ENCODE measurements around the gene HELZ2. TPM values are rescaled to one million over a fixed set of nuclear protein-coding genes. Genes with fewer than 3 reads are reported as not detected.

HELZ2 gene
- total RNA-seq, 2 experiments from 2014 or later, result 6.5 to 8.3 TPM

GRCh38 chr20:63580796-63581461 is 6.9 kb upstream of the HELZ2 start:
- ChIA-PET POLR2A (no interaction called here), CTCF (ENCODE audit: unreplicated experiment) (no interaction called here)
- Histone ChIP-seq H3K4me1 (ENCODE audit: insufficient read depth, low read length, poor library complexity, severe bottlenecking) (no peaks in the 10 kb centered on the region), H3K27ac (ENCODE audit: low read depth, low read length, poor library complexity, severe bottlenecking) (no peak overlapping the region), H3K79me2 (ENCODE audit: insufficient read depth, low read depth, low read length) (no peaks in the 10 kb centered on the region), H3K36me3 (ENCODE audit: insufficient read depth, low read length) (no peaks in the 10 kb centered on the region), H2AFZ (ENCODE audit: low read length) (no peak overlapping the region), H3K4me2 (ENCODE audit: low read length) (no peak overlapping the region), H3K4me3 (ENCODE audit: low read depth, low read length, poor library complexity, severe bottlenecking) (no peak overlapping the region), H4K20me1 (ENCODE audit: insufficient read depth, low read length) (no peaks in the 10 kb centered on the region), H3K9me2 (ENCODE audit: insufficient read depth, low read length) (no peaks in the 10 kb centered on the region), H3K9me3 (ENCODE audit: low read length) (no peaks in the 10 kb centered on the region)
- DNase-seq (ENCODE audit: low spot score), result peak; percentile 57
- intact Hi-C loops (cut with micrococcal nuclease; ENCODE audit: unreplicated experiment), result no loop called here
- TF ChIP-seq EZH2phosphoT487 (IDR thresholded peaks at IDR 0.05; ENCODE audit: borderline replicate concordance, low read depth, low read length) (no peak), CTCF (conservative IDR thresholded peaks at IDR 0.05; ENCODE audit: low read length) (peak; percentile 66)
- no TSS peak for BruUV-seq (replicated peaks)

GRCh38 chr20:63579017-63579694 is 5.1 kb upstream of the HELZ2 start:
- H2AFZ ChIP-seq (ENCODE audit: low read length), result no peak overlapping the region
- H4K20me1 ChIP-seq (ENCODE audit: insufficient read depth, low read length), result no peaks in the 10 kb centered on the region
- no peaks in the 10 kb centered on the region for H3K36me3 ChIP-seq (ENCODE audit: insufficient read depth, low read length)
- H3K9me2 ChIP-seq (ENCODE audit: insufficient read depth, low read length), result no peaks in the 10 kb centered on the region
- ChIA-PET POLR2A (interaction anchor here (0.5 kb wide), 1 partner anchor 59 kb away, joined by 3 read pairs; no protein-coding TSS in a partner anchor), CTCF (ENCODE audit: unreplicated experiment) (no interaction called here)
- H3K27ac ChIP-seq (ENCODE audit: low read depth, low read length, poor library complexity, severe bottlenecking), result no peak overlapping the region
- H3K79me2 ChIP-seq (ENCODE audit: insufficient read depth, low read depth, low read length), result no peaks in the 10 kb centered on the region
- peaks cover 6% of the 10 kb centered on the region for H3K4me1 ChIP-seq (ENCODE audit: insufficient read depth, low read length, poor library complexity, severe bottlenecking)
- BruUV-seq (replicated peaks), result no TSS peak
- DNase-seq (ENCODE audit: low spot score), result no peak
- H3K9me3 ChIP-seq (ENCODE audit: low read length), result no peaks in the 10 kb centered on the region
- intact Hi-C loops (cut with micrococcal nuclease; ENCODE audit: unreplicated experiment), result no loop called here
- no peak overlapping the region for H3K4me2 ChIP-seq (ENCODE audit: low read length)
- TF ChIP-seq CTCF (conservative IDR thresholded peaks at IDR 0.05; ENCODE audit: low read length) (no peak), EZH2phosphoT487 (IDR thresholded peaks at IDR 0.05; ENCODE audit: borderline replicate concordance, low read depth, low read length) (no peak)
- H3K4me3 ChIP-seq (ENCODE audit: low read depth, low read length, poor library complexity, severe bottlenecking), result no peak overlapping the region
